Panc1 (cell line): ENCODE data around the gene HIPK2.

Experiments used
- CTCF ChIP-seq: fragments of 450-650 bp; IDR thresholded peaks from 2 replicates; pipeline ENCODE4 v1.5.1; 2017; ENCODE audit warnings: mild to moderate bottlenecking
- POLR2AphosphoS5 ChIP-seq: IDR thresholded peaks from 2 replicates; pipeline ENCODE4 v1.6.1; 2012; ENCODE audit warnings: mild to moderate bottlenecking, low read depth, low read length, moderate library complexity
- REST ChIP-seq, 2 experiments: IDR thresholded peaks; 2 replicates each; pipeline ENCODE4 v1.6.1; 2011 to 2012; ENCODE audit warnings: low read depth in 2 of 2, control low read depth in 1 of 2, low read length in 1 of 2, mild to moderate bottlenecking in 1 of 2, moderate library complexity in 1 of 2; ENCODE audit not compliant: insufficient read depth in 1 of 2
- TCF7L2 ChIP-seq: IDR thresholded peaks from 2 replicates; pipeline ENCODE4 v1.6.1; 2011; ENCODE audit warnings: mild to moderate bottlenecking, low read depth, low read length, inconsistent platforms

DNA sequence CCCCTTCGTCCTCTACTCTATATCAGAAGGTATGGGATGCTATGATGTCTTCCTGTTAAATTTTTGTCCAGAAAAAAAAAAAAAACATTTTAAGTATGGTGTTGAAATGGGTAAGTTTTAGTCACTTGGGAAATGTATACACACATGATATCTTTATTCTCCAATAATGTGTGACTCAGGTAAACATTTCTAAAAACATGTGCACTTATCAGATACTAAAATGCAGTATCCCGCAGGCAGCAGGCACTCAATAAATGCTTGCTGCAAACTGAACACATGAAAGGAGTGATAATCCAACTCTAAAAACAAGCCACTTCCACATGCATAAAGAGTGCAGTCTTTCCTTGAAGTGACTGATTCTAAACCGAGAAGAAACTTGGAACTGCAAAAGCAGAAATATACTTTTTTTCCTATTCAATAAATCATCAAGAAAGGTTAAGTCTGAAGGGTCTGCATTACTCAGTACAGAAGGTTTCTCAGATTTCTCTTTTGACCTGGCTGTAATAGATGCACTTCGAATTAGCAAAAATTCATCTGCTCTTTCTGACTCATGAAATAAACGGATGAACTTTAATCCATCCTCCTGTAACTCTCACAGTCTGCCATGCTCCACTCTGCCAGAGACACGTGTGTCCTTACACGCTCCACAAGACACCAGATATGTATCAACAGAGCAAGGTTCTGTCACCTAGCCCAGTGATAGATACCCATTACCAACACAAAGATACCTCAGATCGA lies 84.0 kb downstream of the HIPK2 start:
- no peak for TF ChIP-seq CTCF
- no peak for TF ChIP-seq POLR2AphosphoS5
- TF ChIP-seq TCF7L2 = no peak
- TF ChIP-seq REST (IDR thresholded peaks at IDR 0.05; ENCODE audit: insufficient read depth in 1 of 2, low read depth in 2 of 2, low read length in 1 of 2) = no peak
